Stimulated activated CD4-positive, alpha-beta T cell treated with anti-CD3 and anti-CD28 coated beads, Interleukin-4, amount 100 ng/mL, for 1 hour (primary cell): ENCODE measurements around the gene ANO7.

Source experiments
- DNase-seq: peaks from one replicate; pipeline ENCODE4 v3.0.0-alpha.2; 2020

ANO7 gene

DNA sequence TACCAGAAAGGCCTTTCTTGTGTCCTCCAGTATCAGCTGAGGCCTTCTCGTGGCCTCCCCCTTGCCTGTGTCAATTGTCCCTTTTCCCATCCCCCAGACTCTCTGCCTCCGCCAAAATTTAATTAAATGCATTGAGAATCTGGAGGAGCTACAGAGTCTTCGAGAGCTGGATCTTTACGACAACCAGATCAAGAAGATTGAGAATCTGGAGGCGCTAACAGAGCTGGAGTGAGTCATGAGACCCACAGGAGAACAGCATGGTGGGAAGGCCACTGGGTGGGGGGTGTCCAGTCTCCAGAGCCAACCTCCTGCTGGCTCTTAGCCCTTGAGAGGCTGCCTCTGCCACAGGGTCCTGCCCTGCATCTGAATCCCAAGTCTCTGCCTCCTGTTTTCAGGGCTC lies 29.4 kb upstream of the ANO7 start:
- no peak for DNase-seq

DNA sequence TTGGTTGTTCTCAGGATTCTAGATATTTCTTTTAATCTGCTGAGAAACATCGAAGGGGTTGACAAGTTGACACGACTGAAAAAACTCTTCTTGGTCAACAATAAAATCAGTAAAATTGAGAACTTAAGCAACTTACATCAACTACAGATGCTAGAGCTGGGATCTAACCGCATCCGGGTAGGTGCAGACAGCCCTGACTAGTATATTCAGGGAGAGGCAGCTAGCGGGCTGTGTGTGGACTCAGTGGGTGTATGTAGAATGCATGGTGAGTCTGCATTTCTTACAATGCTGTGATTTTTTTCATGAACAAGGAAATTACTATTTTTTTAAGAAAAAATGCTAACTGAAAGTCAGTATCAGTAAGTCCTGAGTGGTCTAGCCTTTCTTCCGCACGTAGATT lies 28.2 kb upstream of the ANO7 start:
- no peak for DNase-seq

DNA sequence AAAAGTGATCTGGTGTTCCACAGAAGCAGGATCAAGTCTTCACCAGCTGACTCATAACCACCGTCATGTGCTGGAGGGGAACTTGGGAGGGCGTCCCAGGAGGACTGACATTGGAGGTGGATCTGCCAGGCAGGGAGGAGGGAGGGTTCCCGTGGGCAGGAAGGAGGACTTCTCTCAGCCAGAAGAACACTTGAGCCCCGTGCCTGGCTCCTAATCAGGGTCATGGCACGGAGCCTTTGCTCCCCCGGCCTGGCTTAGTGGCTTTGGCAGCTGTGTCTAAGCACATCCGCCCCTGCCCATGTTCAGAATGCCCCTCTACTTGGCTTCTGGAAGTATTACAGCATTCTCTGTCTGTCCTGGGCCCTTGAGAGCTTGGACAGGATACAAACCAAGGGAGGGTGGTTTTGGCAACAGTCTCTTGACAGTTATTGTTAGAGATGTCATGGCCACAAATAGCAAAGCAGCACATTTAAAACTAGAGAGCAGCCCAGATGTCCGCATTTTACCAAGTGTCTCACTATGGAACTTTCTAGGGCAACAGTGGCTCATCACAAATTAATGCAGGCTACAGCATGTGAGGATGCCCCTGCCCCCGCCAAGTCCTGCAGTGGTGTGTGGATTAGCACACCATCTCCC lies 26.7 kb upstream of the ANO7 start:
- DNase-seq: no peak

DNA sequence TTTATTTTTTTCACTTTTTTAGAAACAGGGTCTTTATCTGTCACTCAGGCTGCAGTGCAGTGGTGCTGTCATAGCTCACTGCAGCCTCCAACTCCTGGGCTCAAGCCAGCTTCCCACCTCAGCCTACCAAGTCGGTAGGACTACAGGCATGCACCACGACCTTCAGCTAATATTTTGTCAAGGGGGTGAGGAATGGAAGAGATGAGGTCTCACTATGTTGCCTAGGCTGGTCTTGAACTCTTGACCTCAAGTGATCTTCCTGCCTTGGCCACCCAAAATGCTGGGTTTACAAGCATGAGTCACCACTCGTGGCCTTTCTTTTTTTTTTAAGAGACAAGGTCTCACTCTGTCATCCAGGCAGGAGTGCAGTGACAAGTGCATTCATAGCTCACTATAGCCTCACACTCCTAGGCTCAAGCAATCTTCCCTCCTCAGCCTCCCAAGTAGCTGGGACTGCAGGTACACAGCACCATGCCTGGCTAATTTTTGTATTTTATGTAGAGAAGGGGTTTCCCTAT lies 24.8 kb upstream of the ANO7 start:
- DNase-seq: no peak

DNA sequence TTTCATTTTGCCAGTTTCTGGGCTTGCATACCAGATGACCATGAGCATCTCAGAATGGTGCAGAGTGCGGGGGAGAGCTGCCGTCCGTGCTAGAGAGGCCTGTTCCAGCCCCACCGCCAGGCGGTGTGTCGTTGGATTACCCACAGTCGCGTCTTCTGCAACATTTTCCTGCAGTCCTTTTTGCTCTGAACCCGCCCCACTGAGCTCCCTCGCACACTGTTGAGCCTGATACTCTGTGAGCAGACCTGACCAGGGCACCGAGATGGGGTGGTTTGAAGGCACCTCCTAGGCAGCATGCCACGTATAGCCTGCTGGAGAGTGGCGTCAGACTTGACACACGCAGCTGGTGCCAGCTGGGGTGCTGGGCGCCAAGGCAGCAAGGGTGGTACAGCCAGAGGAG lies 20.1 kb upstream of the ANO7 start:
- DNase-seq: no peak

DNA sequence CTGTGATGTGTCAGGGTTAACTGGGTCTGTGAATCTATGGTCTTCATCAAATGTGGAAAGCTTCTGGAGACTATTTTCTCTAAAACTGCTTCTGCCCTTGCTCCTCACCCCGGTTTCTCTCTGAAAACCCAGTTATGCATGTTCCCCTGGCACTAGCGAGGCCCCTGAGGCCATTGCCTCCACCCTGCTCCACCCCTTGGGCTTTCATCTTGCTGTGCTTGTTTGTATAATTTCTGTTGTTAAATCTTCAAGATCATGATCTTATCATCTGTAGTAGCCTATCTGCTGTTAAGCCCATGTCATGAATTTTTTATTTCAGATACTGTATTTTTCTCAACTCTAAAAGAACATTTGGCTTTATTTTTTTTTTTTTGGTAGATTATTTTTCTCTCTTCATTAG lies 14.9 kb upstream of the ANO7 start:
- DNase-seq: no peak

DNA sequence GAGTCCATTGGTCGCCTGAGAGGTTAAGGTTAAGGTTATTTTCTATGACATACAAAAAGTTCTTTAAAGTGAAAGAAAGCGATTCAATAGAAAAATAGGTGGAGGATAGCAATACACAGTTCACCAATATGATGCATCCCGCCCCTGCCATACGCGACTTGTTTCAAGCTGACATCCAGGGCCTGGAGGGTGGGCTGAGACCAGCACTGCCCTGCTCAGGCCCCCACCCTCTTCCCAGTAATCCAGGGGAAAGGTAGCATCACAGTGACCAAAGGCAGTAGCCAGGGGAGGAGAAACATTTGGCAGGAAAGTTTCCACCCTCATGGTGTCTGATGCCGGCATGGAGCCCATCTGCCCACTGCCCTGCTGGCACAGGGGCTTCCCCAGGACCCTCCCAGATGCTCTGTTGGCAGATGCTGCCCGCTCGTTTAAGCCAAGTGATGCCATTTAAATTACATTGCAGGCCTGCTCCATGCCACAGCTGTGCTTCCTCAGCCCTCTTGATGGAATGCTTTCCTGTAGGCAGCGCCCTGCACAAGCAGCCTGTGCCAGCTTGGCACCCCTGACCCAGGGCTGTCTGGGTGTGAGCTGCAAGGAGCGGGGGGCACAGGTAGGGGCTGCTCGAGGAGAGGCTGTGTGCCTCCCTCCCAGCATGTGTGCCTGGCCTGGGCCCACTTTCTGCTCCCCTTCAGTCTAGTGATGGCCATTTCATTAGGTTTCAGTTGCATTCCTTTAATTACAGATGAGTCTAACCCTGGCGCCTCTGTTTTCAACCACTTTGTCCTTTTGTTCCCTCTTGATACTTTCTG lies 10.7 kb upstream of the ANO7 start:
- no peak for DNase-seq

DNA sequence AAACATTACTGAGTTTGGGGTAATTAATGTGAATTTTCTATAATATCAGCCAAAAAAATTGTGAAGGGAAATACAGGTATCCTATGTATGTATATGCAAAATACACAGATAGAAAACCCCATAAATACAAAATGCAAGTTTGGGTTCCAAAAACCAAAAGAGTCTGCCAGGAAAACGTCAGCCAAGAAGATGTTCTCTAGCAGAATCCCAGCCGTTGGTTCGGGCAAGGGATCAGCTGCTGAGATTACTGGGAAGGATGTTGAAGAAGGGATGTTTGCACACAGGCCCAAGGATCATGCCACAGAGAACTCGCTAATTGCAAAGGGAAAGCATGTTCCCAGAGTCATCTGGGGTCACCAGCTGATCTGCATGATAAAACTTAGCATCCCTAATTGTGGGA lies 9.5 kb upstream of the ANO7 start:
- no peak for DNase-seq

DNA sequence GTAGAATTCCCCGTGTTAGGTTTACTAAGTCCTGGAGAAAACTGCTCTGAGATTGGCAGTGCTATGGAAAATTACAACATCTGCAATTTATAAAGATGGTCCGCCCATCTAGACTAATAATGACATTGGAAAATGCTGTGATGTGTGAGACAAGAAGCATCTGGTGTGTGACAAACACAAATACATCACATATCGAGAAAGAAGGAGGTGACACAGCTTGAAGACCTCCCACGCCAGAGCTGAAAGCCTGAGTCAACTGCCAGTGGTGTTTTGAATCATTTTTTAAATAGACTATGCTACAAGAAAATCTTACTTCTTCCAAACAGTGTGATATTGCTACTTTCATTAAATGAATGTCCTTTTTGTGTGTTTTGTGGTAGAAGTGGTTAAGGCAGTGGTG lies 8.6 kb upstream of the ANO7 start:
- DNase-seq: no peak

DNA sequence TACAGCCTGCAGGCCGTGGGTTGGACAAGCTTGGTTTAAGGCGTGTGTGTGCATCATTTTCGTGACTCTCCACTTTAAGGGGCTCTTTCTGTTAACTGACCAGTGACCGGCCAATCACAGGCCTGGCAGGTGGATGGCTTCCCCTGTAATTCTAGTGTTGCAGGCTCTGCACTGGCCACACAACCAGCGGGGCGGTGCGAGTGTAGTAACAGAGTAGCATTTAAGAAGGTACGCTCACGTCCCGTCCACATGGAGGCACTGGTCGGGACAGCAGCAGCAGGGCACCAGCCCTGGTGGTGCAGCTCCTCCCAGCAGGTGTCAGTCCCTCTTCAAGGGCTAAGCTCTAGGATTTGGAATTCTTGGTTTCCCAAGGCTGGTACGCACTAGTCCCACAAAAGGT lies 8.0 kb upstream of the ANO7 start:
- no peak for DNase-seq

DNA sequence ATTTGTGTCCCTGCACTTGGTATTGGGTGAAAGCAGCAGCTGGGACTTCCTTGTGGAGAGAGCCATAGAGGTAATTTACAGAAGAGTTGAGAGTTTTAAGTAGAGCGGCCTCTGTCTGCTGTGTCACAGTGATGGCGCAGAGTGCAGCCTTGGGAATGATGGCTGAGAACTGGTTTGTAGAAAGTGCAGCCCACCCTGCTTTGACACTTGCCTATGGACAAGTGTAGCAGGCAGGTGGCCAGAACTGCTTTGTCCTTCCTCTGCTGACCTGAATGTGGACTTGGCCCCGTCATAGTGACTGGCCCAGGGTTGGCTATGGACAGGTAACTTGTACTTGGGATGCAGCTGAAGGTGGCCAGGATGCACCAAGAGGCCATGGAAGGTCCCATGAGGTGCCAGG lies 6.4 kb upstream of the ANO7 start:
- DNase-seq: no peak

DNA sequence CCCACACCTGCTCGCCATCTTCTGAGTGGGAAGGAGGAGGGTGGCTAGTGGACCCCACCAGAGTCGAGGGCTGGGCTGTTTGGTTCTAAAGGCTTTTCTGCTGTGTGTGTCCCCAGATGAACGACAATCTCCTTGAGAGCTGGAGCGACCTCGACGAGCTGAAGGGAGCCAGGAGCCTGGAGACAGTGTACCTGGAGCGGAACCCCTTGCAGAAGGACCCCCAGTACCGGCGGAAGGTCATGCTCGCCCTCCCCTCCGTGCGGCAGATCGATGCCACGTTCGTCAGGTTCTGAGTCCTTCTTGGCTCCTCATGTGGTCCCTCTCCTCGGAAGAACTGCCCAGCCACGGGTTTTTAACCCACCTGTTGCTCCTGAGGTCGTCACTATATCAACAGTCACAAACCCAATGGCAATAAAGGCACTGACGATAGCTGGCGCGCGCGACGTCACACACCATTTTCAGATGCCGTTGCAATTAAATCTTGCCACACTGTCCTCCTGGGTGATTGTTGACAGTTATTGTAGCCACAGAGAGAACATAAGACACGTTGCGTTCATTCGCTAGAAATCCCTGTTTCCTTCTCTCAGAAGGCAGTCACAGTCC lies 5.8 kb upstream of the ANO7 start:
- no peak for DNase-seq

DNA sequence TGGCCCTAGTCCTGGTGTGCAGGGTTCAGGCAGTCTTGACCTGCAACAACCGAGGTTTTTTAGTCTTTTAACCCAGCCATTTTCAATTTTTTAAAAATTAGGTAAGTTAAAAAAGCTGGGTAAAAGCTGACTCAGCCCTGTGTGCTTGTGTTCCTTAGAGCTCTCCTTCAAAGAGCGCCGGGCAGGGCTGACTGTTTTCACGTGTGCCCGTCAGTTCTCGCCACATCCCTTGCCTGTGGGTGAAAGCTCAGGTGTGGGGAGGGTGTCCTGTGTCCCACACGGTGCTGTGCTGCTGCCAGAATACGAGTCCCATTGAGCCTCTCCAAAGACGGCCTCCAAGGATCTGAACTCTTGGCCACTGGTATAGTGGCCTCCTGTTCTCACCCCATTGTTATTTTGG lies 5.3 kb upstream of the ANO7 start:
- DNase-seq: no peak

DNA sequence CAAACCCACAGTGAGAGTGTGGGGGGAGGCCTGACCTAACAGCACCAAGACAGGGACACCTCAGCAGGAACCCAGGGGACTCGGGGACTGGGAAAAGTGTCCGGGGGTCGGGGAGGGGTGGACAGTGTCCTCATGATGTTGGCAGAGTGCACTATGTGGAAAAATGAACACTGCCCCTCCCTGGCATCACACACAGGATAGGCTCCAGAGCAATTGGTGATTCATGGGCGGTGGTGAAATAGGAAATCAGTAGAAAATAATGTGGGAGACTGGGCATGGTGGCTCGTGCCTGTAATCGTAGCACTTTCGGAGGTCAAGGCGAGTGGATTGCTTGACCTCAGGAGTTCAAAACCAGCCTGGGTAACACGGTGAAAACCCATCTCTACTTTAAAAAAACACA lies 3.6 kb upstream of the ANO7 start:
- DNase-seq: no peak

DNA sequence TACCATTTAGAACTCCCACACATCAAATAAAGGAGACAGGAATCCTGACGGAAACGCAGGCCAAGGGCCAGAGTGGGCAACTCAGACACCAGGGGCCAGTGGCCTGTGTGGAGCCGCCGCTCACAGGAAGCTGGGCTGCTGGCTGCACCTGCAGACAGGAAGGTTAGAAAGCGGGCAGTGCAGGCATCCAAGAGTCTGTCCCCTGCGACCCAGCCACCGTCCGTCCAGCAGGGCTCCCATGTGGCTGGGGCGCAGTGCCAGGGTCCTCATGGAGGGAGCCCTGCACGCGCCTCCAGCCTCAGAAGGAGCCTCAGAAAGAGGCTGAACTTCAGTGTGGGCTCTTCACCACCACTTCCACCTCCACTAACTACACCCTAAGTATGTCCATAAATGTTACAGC lies 2.5 kb upstream of the ANO7 start:
- no peak for DNase-seq

DNA sequence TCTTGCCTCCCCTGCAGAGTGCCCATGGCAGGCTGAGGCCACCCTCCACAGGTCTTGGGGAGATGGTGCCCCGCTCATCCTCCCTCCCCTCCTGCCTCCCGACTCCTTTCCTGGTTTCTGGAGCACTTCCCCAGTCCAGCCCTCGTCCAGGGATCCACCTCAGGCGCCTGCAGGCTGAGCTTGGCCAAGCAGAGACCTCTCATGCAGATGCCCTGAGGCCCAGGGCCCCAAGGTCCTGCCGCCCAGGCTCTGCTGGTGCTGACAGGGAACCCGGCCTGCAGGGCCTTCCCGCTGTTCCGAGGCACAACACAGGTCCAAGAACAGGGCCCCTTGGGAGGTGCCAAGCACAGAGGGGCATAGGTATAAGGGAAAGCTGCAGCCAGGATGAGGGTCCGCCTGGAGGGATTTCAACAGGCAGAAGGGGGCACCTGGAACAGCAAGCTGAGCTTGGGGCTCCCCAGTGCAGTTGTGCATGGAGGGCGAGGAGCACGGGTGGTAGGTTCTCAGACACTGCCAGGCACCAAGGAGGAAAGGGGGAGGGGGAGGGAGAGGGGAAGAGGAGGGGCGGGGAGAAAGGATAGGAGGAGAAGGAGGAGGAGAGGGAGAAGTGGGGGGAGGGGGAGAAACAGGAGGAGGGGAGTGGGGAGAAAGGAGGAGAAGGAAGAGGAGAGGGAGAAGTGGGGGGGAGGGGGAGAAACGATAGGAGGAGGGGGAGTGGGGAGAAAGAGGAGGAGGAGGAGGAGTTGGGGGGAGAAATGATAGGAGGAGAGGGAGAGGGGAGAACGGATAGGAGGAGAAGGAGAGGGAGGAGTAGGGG lies 1.2 kb upstream of the ANO7 start:
- no peak for DNase-seq

DNA sequence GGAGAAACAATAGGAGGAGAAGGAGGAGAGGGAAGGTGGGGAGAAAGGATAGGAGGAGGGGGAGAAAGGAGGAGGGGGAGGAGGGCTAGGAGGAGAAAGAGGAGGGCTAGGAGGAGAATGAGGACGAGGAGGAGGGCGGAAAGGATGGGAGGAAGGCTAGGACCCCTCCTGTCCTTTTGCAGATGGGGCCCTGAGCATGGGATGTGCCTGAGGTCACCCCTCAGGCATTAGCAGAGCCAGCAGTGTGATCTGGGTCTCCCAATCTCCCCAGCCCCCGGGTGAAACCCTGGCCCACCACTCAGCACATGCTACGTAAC lies 601 bp upstream of the ANO7 start:
- no peak for DNase-seq

DNA sequence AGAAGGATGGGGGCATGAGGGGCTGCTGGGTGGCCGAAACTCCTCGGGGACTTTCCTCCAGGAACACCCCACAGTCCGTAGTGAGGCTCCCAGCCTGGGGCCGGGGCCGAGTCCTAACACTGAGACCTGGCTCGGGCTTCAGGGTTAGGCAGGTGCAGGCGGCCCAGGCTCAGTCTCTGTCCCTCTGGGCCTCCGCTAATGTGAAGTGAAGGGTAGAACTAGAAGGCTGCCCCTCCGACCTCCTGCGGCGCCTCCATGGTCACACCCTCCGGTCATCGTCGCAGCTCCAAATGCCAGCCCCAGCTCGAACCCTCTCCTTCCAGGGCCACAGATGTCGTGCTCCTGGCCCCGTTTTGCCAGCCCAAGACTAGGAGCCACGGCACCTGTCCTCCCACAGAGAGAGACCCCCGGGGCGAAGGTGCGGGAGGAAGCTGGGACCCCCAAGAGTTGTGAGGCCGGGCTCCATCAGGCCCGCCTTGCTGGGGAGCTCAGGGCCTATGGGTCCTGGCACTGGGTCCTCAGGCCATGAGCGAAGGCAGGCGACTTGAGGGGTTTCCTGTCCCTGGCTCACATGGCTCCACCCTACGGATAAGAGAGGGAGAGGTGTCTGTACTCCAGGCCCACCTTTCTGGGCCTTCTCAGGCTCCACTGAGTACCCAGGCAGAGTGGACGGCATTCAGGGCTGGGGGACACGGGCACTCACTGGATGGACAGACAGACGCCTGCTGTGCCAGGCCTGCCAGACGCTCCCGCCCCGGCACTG lies 797 bp downstream of the ANO7 start:
- DNase-seq: no peak

DNA sequence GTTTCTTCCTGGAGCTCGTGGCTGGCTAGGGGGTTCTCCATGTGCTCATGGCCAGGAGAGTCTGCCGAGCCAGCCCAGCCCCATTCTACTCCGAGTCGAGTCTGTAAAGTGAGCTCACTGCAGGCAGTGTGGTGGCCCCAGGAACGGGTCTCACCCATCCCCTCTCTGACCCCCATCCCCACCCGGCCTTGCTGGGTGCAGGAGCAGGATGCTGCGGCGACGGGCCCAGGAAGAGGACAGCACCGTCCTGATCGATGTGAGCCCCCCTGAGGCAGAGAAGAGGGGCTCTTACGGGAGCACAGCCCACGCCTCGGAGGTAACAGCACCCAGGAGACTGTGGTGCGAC lies 1.4 kb downstream of the ANO7 start:
- no peak for DNase-seq

DNA sequence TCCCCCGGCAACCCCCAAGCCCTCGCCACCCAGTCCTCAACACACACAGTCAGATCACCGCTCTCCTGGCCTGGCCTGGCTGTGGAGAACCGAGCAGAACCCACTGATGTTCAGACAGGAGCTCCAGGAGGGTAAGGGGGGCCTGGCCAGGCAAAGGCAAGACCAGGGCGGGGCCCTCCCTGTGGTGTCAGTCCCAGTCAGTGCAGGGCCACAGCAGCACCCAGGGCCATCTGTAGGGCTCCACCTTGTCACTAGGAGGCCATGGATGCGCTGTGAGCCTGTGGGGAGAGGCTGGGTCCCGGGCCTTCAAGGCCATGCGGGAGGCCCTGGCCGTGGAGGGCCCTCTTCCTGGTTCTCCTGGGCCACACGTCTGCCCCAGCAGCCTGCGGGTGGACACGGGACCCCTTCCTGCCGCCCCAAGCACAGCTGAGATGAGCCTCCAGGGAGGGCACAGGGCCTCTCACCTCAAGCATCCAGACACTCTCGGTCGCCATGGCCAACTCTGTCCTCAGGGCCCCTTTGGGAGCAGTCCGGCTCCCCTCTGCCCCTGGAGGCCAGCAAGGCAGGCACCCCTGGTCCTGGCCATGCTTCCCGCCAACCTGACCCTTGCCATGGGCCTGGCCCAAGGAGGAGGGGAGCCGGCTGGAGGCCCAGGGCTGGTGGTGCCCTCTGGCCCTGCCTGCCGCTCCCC lies 2.0 kb downstream of the ANO7 start:
- DNase-seq: no peak

DNA sequence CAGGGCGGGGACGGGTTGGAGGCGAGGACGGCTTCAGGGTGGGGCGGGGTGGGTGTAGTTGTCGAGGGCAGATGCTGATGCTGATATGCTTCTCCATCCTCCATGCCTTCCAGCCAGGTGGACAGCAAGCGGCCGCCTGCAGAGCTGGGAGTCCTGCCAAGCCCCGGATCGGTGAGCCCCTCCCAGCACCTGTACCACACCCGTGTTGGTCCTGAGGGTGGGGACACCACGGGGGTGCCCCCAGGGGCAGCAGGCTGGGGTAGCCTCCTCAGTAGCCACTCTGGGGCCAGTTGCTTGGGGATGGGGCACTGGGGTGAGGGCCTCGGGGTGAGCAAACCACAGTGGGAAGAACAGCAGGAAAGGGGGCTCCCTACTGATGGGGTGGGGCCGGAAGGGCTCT lies 2.6 kb downstream of the ANO7 start:
- DNase-seq: no peak

DNA sequence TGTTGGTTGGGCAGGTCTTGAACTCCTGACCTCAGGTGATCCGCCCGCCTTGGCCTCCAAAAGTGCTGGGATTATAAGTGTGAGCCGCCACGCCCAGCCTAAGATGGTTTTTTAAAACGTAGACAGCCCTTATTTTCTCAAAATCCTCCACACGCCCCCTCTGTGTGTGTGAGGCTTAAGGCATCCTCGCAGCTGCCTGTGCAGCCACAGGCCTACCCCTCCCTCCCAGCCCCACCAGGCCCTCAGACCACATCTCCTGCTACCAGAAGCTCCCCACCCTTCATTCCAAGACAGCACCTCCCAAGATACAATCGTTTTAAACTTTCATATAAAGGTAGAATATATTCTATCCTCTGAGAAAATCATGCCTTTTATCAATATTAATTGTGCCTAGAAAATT lies 4.8 kb downstream of the ANO7 start:
- DNase-seq: no peak
